Liver (tissue), 9 donors: Measurements from ENCODE around the gene MAP4K3. TPM values are rescaled to one million over a fixed set of nuclear protein-coding genes. Genes with fewer than 3 reads are reported as not detected.

ENCODE experiments used
- DNase-seq: peaks from one replicate; pipeline ENCODE4 v3.0.0-alpha.2; 2017; ENCODE audit warnings: low spot score
- H3K27ac ChIP-seq, 2 donors: one replicate each; pipeline ENCODE4 v1.7.0; 2013; ENCODE audit warnings: inconsistent platforms in 2 of 2, low read length in 2 of 2, control low read depth in 1 of 2, low read depth in 1 of 2, mild to moderate bottlenecking in 1 of 2
- H3K27me3 ChIP-seq, 4 donors: one replicate each; pipeline versions ENCODE4 v1.6.1 to v1.7.0; 2013; ENCODE audit warnings: low read length in 3 of 4, inconsistent platforms in 1 of 4, mild to moderate bottlenecking in 1 of 4, moderate library complexity in 1 of 4; ENCODE audit not compliant: control insufficient read depth in 4 of 4, insufficient read depth in 4 of 4
- H3K36me3 ChIP-seq, 4 donors: one replicate each; pipeline versions ENCODE4 v1.6.1 to v1.7.0; 2013; ENCODE audit warnings: low read length in 3 of 4, mild to moderate bottlenecking in 3 of 4, low read depth in 1 of 4, moderate library complexity in 1 of 4; ENCODE audit not compliant: control insufficient read depth in 4 of 4, insufficient read depth in 3 of 4
- H3K4me1 ChIP-seq, 4 donors: one replicate each; pipeline versions ENCODE4 v1.6.1 to v1.7.0; 2013; ENCODE audit warnings: low read length in 3 of 4, mild to moderate bottlenecking in 3 of 4, moderate library complexity in 1 of 4; ENCODE audit not compliant: control insufficient read depth in 4 of 4, insufficient read depth in 4 of 4
- H3K4me3 ChIP-seq, 3 donors: one replicate each; pipeline versions ENCODE4 v1.6.1 to v1.7.0; 2013; ENCODE audit warnings: low read length in 3 of 3, control low read depth in 1 of 3, low read depth in 1 of 3, mild to moderate bottlenecking in 1 of 3
- H3K9ac ChIP-seq, 2 donors: one replicate each; pipeline ENCODE4 v1.7.0; 2013; ENCODE audit warnings: low read length in 2 of 2, mild to moderate bottlenecking in 2 of 2, moderate library complexity in 2 of 2, control low read depth in 1 of 2, low read depth in 1 of 2
- H3K9me3 ChIP-seq, 4 donors: one replicate each; pipeline versions ENCODE4 v1.6.1 to v1.7.0; 2013; ENCODE audit warnings: low read length in 3 of 4; ENCODE audit not compliant: control insufficient read depth in 4 of 4
- EGR1 ChIP-seq, 2 donors: IDR thresholded peaks; 2 replicates each; pipeline ENCODE4 v1.6.1; 2016 to 2018; ENCODE audit warnings: antibody characterized with exemption in 2 of 2, low read depth in 2 of 2
- FOXA1 ChIP-seq: IDR thresholded peaks from 2 replicates; pipeline ENCODE4 v1.6.1; 2016; ENCODE audit warnings: antibody characterized with exemption
- FOXA2 ChIP-seq: IDR thresholded peaks from 2 replicates; pipeline ENCODE4 v1.6.1; 2016; ENCODE audit warnings: antibody characterized with exemption
- GABPA ChIP-seq, 2 donors: IDR thresholded peaks in 1 of 2; conservative IDR thresholded peaks in 1 of 2; 2 replicates each; pipeline ENCODE4 v1.6.1; 2016; ENCODE audit warnings: antibody characterized with exemption in 2 of 2, mild to moderate bottlenecking in 1 of 2, moderate library complexity in 1 of 2
- HNF4A ChIP-seq, 2 donors: conservative IDR thresholded peaks; 2 replicates each; pipeline ENCODE4 v1.6.1; 2016; ENCODE audit warnings: antibody characterized with exemption in 2 of 2, mild to moderate bottlenecking in 2 of 2
- HNF4G ChIP-seq: IDR thresholded peaks from 2 replicates; pipeline ENCODE4 v1.6.1; 2016; ENCODE audit warnings: antibody characterized with exemption
- JUND ChIP-seq, 2 donors: IDR thresholded peaks; 2 replicates each; pipeline ENCODE4 v1.6.1; 2016; ENCODE audit warnings: antibody characterized with exemption in 2 of 2
- MAX ChIP-seq: IDR thresholded peaks from 2 replicates; pipeline ENCODE4 v1.6.1; 2016; ENCODE audit warnings: antibody characterized with exemption
- NR2F2 ChIP-seq: IDR thresholded peaks from 2 replicates; pipeline ENCODE4 v1.6.1; 2016; ENCODE audit warnings: antibody characterized with exemption
- RXRA ChIP-seq, 2 donors: IDR thresholded peaks; 2 replicates each; pipeline ENCODE4 v1.6.1; 2017 to 2018; ENCODE audit warnings: antibody characterized with exemption in 2 of 2, mild to moderate bottlenecking in 1 of 2
- SP1 ChIP-seq: IDR thresholded peaks from 2 replicates; pipeline ENCODE4 v1.6.1; 2018; ENCODE audit warnings: antibody characterized with exemption, mild to moderate bottlenecking
- TAF1 ChIP-seq: conservative IDR thresholded peaks from 2 replicates; pipeline ENCODE4 v1.6.1; 2016; ENCODE audit warnings: antibody characterized with exemption, mild to moderate bottlenecking
- YY1 ChIP-seq: IDR thresholded peaks from 2 replicates; pipeline ENCODE4 v1.6.1; 2016; ENCODE audit warnings: antibody characterized with exemption, mild to moderate bottlenecking
- WGBS: extraction: QIAGEN DNeasy Blood & Tissue Kit; methylation state at CpG from one replicate; pipeline ENCODE4 v1.1.7; 2013; 5-methylcytosine and 5-hydroxymethylcytosine counted together
- polyA plus RNA-seq, 2 donors: library from polyadenylated mRNA; stranded (reverse) in 1 of 2; unstranded in 1 of 2; fragments of 200-250 nt in 1 of 2; fragments of >200 nt in 1 of 2; fragmentation: Nextera tagmentation in 1 of 2; extraction: Ambion mirVana in 1 of 2; gene quantifications; one replicate each; pipeline versions ENCODE4 v1.2.1 to v1.2.3, GENCODE V29; 2013 to 2015
- total RNA-seq, 2 donors: library from RNA; depleted of rRNA; stranded (reverse); fragments of >200 nt; gene quantifications; one replicate each; pipeline ENCODE4 v1.2.3, GENCODE V29; 2014
- TF ChIP-seq, protein P1 (sequence below): fragments of 150-350 bp; IDR thresholded peaks from 2 replicates; pipeline ENCODE4 v1.5.1; 2017; ENCODE audit warnings: improper control_type of control experiment, low read depth, low read length; ENCODE audit not compliant: missing input control
- TF ChIP-seq, protein P2 (sequence below): IDR thresholded peaks from 2 replicates; pipeline ENCODE4 v1.6.1; 2016; ENCODE audit warnings: antibody characterized with exemption
- donor health status: healthy.
- donor health status: healthy.
- donor health status: healthy.
- donor health status: healthy.
- donor health status: healthy.

The MAP4K3 gene
- total and polyA plus RNA-seq, 4 donors, result 6.2 to 23.8 (median 10.9) TPM

GRCh38 chr2:39350658-39351057, 86.4 kb downstream of the MAP4K3 start:
- no peak for DNase-seq
- 87% methylated on average over 3 of the region's 3 CpGs for WGBS
- TF ChIP-seq, protein P1, sequence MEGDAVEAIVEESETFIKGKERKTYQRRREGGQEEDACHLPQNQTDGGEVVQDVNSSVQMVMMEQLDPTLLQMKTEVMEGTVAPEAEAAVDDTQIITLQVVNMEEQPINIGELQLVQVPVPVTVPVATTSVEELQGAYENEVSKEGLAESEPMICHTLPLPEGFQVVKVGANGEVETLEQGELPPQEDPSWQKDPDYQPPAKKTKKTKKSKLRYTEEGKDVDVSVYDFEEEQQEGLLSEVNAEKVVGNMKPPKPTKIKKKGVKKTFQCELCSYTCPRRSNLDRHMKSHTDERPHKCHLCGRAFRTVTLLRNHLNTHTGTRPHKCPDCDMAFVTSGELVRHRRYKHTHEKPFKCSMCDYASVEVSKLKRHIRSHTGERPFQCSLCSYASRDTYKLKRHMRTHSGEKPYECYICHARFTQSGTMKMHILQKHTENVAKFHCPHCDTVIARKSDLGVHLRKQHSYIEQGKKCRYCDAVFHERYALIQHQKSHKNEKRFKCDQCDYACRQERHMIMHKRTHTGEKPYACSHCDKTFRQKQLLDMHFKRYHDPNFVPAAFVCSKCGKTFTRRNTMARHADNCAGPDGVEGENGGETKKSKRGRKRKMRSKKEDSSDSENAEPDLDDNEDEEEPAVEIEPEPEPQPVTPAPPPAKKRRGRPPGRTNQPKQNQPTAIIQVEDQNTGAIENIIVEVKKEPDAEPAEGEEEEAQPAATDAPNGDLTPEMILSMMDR, result no peak
- no peak for TF ChIP-seq EGR1 (IDR thresholded peaks at IDR 0.05; ENCODE audit: low read depth in 2 of 2)
- no peak for TF ChIP-seq SP1
- TF ChIP-seq HNF4G, result no peak
- no peak for TF ChIP-seq HNF4A (conservative IDR thresholded peaks at IDR 0.05)
- TF ChIP-seq, protein P2, sequence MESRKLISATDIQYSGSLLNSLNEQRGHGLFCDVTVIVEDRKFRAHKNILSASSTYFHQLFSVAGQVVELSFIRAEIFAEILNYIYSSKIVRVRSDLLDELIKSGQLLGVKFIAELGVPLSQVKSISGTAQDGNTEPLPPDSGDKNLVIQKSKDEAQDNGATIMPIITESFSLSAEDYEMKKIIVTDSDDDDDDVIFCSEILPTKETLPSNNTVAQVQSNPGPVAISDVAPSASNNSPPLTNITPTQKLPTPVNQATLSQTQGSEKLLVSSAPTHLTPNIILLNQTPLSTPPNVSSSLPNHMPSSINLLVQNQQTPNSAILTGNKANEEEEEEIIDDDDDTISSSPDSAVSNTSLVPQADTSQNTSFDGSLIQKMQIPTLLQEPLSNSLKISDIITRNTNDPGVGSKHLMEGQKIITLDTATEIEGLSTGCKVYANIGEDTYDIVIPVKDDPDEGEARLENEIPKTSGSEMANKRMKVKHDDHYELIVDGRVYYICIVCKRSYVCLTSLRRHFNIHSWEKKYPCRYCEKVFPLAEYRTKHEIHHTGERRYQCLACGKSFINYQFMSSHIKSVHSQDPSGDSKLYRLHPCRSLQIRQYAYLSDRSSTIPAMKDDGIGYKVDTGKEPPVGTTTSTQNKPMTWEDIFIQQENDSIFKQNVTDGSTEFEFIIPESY, result no peak
- TF ChIP-seq GABPA (IDR thresholded peaks at IDR 0.05 in 1 of 2, conservative IDR thresholded peaks at IDR 0.05 in 1 of 2), result no peak
- TF ChIP-seq FOXA1, result no peak
- TF ChIP-seq MAX, result no peak
- TF ChIP-seq YY1, result no peak

GRCh38 chr2:39338502-39338901, 98.6 kb downstream of the MAP4K3 start:
- TF ChIP-seq JUND (IDR thresholded peaks at IDR 0.05), result no peak
- TF ChIP-seq HNF4G, result no peak
- TF ChIP-seq RXRA (IDR thresholded peaks at IDR 0.05), result no peak
- no peak for TF ChIP-seq FOXA2
- no peak for TF ChIP-seq NR2F2
- no peak for TF ChIP-seq TAF1
- no peak for TF ChIP-seq EGR1 (IDR thresholded peaks at IDR 0.05; ENCODE audit: low read depth in 2 of 2)
- Histone ChIP-seq H3K9ac (no peak overlapping the region), H3K27ac (no peak overlapping the region), H3K27me3 (no peaks in the 10 kb centered on the region), H3K4me3 (no peak overlapping the region), H3K9me3 (no peaks in the 10 kb centered on the region), H3K4me1 (no peaks in the 10 kb centered on the region), H3K36me3 (peaks cover 0 to 2% (median 0%) of the 10 kb centered on the region in 4 donors)
- 89% methylated on average over 3 of the region's 3 CpGs for WGBS
- DNase-seq, result no peak

More at GRCh38 chr2:39350658-39351057, 86.4 kb downstream of the MAP4K3 start:
- H3K4me3 ChIP-seq, result no peak overlapping the region
- H3K36me3 ChIP-seq, result no peaks in the 10 kb centered on the region
- H3K27ac ChIP-seq, result no peak overlapping the region
- no peak overlapping the region for H3K9ac ChIP-seq
- H3K4me1 ChIP-seq, result no peaks in the 10 kb centered on the region
- H3K27me3 ChIP-seq, result no peaks in the 10 kb centered on the region
- H3K9me3 ChIP-seq, result no peaks in the 10 kb centered on the region

GRCh38 chr2:39335930-39336329, 101.2 kb downstream of the MAP4K3 start:
- DNase-seq, result no peak
- no peak overlapping the region for H3K9ac ChIP-seq
- H3K4me1 ChIP-seq, result no peaks in the 10 kb centered on the region
- H3K4me3 ChIP-seq, result no peak overlapping the region
- H3K9me3 ChIP-seq, result no peaks in the 10 kb centered on the region
- 94% methylated on average over 3 of the region's 3 CpGs for WGBS
- H3K27ac ChIP-seq, result no peak overlapping the region
- TF ChIP-seq GABPA (IDR thresholded peaks at IDR 0.05 in 1 of 2, conservative IDR thresholded peaks at IDR 0.05 in 1 of 2), result no peak
- no peak for TF ChIP-seq FOXA2
- TF ChIP-seq YY1, result no peak
- no peak for TF ChIP-seq JUND (IDR thresholded peaks at IDR 0.05)
- peaks cover 0 to 3% (median 1%) of the 10 kb centered on the region in 4 donors for H3K36me3 ChIP-seq
- H3K27me3 ChIP-seq, result no peaks in the 10 kb centered on the region
